ENCODE data around the gene CTNNA3.

The CTNNA3 gene

GRCh38 chr10:65968871-65969270 is 1727.1 kb downstream of the CTNNA3 start:
- TF ChIP-seq EZH2phosphoT487 (conservative IDR thresholded peaks at IDR 0.05; ENCODE audit: low read length) (no peak), CTCF (IDR thresholded peaks at IDR 0.05; ENCODE audit: insufficient read depth, low read length, poor library complexity, severe bottlenecking) (no peak)
- Histone ChIP-seq H2AFZ (ENCODE audit: low read depth, low read length, severe bottlenecking) (no peak overlapping the region), H3K27ac (ENCODE audit: low read depth, low read length) (no peak overlapping the region), H3K27me3 (ENCODE audit: low read length) (no peaks in the 10 kb centered on the region), H3K9me2 (replicated peaks; ENCODE audit: insufficient read depth, low read length) (no peaks in the 10 kb centered on the region), H3F3A (ENCODE audit: insufficient read depth) (no peaks in the 10 kb centered on the region), H3K36me3 (ENCODE audit: low read length) (no peaks in the 10 kb centered on the region), H3K9me3 (ENCODE audit: insufficient read depth, low read length) (no peaks in the 10 kb centered on the region), H3K9ac (ENCODE audit: low read length) (no peak overlapping the region), H3K4me2 (ENCODE audit: low read depth, low read length, poor library complexity, severe bottlenecking) (no peak overlapping the region), H3K4me3 (ENCODE audit: insufficient read depth, low read length, poor library complexity, severe bottlenecking) (no peak overlapping the region), H3K79me2 (ENCODE audit: insufficient read depth, low read length) (no peaks in the 10 kb centered on the region), H4K20me1 (ENCODE audit: low read depth, low read length) (no peaks in the 10 kb centered on the region)

- Histone ChIP-seq H3K9me2 (replicated peaks; ENCODE audit: insufficient read depth, low read length) (no peaks in the 10 kb centered on the region), H3K9ac (ENCODE audit: low read length) (no peak overlapping the region), H3K79me2 (ENCODE audit: insufficient read depth, low read length) (no peaks in the 10 kb centered on the region), H3K27me3 (ENCODE audit: low read length) (no peaks in the 10 kb centered on the region), H3K36me3 (ENCODE audit: low read length) (no peaks in the 10 kb centered on the region), H2AFZ (ENCODE audit: low read depth, low read length, severe bottlenecking) (no peak overlapping the region), H3K4me3 (ENCODE audit: insufficient read depth, low read length, poor library complexity, severe bottlenecking) (no peak overlapping the region), H3K27ac (ENCODE audit: low read depth, low read length) (no peak overlapping the region), H4K20me1 (ENCODE audit: low read depth, low read length) (no peaks in the 10 kb centered on the region), H3K4me2 (ENCODE audit: low read depth, low read length, poor library complexity, severe bottlenecking) (no peak overlapping the region), H3K9me3 (ENCODE audit: insufficient read depth, low read length) (no peaks in the 10 kb centered on the region), H3F3A (ENCODE audit: insufficient read depth) (no peaks in the 10 kb centered on the region)
- TF ChIP-seq CTCF (IDR thresholded peaks at IDR 0.05; ENCODE audit: insufficient read depth, low read length, poor library complexity, severe bottlenecking) (no peak), EZH2phosphoT487 (conservative IDR thresholded peaks at IDR 0.05; ENCODE audit: low read length) (no peak)
Observed at GRCh38 chr10:65968437-65968836, 1727.6 kb downstream of the CTNNA3 start.

GRCh38 chr10:65964205-65964604 is 1731.8 kb downstream of the CTNNA3 start:
- Histone ChIP-seq H3K27ac (ENCODE audit: low read depth, low read length) (no peak overlapping the region), H3K9ac (ENCODE audit: low read length) (no peak overlapping the region), H3K9me2 (replicated peaks; ENCODE audit: insufficient read depth, low read length) (no peaks in the 10 kb centered on the region), H3K9me3 (ENCODE audit: insufficient read depth, low read length) (0 out of 2 replicates have a peak, but pooled peaks cover 3% of the 10 kb centered on the region), H3K36me3 (ENCODE audit: low read length) (no peaks in the 10 kb centered on the region), H3K4me2 (ENCODE audit: low read depth, low read length, poor library complexity, severe bottlenecking) (no peak overlapping the region), H3K79me2 (ENCODE audit: insufficient read depth, low read length) (no peaks in the 10 kb centered on the region), H3K27me3 (ENCODE audit: low read length) (no peaks in the 10 kb centered on the region), H3K4me3 (ENCODE audit: insufficient read depth, low read length, poor library complexity, severe bottlenecking) (no peak overlapping the region), H3F3A (ENCODE audit: insufficient read depth) (no peaks in the 10 kb centered on the region), H2AFZ (ENCODE audit: low read depth, low read length, severe bottlenecking) (no peak overlapping the region), H4K20me1 (ENCODE audit: low read depth, low read length) (no peaks in the 10 kb centered on the region)
- TF ChIP-seq EZH2phosphoT487 (conservative IDR thresholded peaks at IDR 0.05; ENCODE audit: low read length), result no peak
- no peak for TF ChIP-seq CTCF (IDR thresholded peaks at IDR 0.05; ENCODE audit: insufficient read depth, low read length, poor library complexity, severe bottlenecking)
